HG03095 (cell line): ENCODE results near the gene INTS6.

Experiments used
- ATAC-seq: cut with Tn5 transposase; IDR thresholded peaks from one replicate; pipeline ENCODE4 v1.9.1; 2021; ENCODE audit warnings: moderate library complexity; ENCODE audit not compliant: unreplicated experiment

INTS6 gene

GRCh38 chr13:51455532-51455931, 2.7 kb upstream of the INTS6 start:
- no peak for ATAC-seq

- no peak for ATAC-seq
These were observed 1.3 kb upstream of the INTS6 start for GRCh38 chr13:51453959-51454703.

DNA sequence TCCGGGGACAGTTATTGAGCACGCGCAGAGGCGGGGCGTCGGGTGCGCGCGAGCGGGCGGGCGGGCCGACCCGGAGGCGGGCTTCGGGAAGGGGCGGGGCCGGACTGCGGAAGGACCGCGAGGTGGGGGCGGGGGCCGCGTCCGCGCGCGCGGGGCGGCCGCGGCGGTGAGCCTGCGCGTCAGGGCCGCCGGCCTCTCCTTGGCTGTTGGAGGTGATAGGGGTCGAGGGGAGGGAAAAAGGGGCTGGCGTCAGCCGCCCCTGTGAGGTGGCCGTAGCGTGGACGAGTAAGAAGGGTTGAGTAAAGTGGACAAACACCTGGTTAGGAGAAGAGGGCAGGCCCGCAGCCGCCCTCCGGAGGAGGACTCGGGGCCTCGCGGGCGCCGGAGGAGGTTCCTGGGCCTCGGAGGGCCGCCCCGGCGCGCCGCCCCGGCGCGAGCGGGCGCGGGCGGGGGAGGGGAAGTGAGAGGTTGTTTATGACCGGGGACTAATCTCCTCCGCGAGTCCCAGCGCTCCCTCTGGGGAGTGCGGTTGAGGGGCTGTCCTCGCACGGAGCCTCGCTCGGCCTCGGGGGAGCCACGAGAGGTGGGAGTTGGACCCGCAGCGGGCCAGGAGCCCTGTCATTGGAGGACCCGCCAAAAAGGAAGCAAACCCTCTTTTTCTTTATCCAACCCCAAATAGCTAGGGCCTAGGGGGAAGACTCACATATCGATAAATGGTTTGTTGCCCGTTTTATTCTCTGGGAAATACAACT, 547 bp upstream of the INTS6 start:
- ATAC-seq, result peak; percentile 38

- ATAC-seq, result peak; percentile 32
These were observed 1.1 kb downstream of the INTS6 start for GRCh38 chr13:51451467-51452360.

DNA sequence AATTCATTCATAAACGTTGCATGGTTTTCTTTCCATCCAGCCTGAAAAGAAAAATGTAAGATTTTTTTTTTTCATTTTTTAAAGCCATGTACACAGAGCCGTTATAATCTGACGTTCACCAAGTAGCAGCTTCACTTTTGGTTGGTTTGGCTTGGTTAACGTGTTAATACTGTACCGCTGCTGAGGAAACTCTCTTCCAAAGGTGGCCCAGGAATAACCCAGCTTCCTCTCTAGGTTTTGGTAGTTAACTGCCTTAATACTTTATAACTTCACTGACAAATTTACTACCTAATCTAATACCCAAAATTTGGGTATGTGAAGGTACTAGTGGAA, 1.7 kb downstream of the INTS6 start:
- no peak for ATAC-seq

GRCh38 chr13:51449018-51449417, 3.8 kb downstream of the INTS6 start:
- no peak for ATAC-seq

DNA sequence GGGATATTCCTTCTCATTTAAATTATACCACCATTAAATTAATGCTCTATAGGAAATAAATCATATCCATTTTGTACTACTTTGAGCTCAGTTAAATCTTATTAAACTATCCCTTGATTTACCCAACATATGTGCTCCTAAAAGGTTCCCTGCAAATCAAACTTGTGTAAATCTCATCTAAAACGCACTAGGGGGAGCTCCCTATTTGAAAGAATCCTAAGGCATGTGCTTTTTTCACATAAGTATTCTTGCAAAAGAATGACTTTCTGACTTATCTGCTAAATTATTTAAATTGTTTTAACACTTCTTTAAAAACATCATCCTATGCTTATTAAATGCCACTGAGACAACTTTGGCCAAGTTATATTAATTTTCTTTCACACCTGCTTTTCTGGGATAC, 7.9 kb downstream of the INTS6 start:
- ATAC-seq, result no peak

DNA sequence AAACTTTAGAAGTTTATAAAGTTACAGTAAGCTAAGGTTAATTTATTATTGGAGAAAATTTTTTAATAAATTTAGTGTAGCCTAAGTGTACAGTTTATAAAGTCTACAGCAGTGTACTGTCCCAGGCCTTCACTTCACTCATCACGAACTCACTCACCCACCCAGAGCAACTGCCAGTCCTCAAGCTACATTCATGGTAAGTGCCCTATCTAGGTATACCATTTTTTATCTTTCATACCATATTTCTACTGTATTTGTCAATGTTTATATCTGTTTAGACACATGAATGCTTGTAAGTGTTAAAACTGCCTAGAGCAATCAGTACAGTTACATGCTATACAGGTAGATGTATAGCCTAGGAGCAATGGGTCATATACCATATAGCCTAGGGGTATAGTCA, 12.5 kb downstream of the INTS6 start:
- no peak for ATAC-seq

- no peak for ATAC-seq
These were observed 15.2 kb downstream of the INTS6 start for GRCh38 chr13:51437550-51438127.

GRCh38 chr13:51435002-51435578, 17.7 kb downstream of the INTS6 start:
- no peak for ATAC-seq

- ATAC-seq, result no peak
These were observed 20.3 kb downstream of the INTS6 start for GRCh38 chr13:51432576-51432975.

- no peak for ATAC-seq
These were observed 25.9 kb downstream of the INTS6 start for GRCh38 chr13:51426982-51427381.

GRCh38 chr13:51425410-51426042, 27.3 kb downstream of the INTS6 start:
- no peak for ATAC-seq

DNA sequence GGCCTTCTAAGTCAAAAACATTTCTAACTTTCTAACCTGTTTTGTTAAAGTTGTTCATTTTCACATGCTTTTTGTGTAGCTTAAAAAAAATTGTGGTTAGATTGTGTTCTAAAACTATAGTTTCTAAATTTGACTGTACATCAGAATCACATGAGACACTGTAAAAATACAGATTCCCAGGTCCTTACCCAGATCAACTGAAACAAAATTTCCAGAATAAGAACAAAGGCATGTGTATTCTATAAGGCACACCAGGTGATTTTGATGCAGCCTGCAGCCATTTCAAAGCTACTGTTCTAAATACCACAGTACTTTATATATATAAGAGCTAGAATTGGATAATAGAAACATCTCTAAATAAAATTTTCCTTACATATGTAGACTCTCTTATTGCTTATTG, 29.1 kb downstream of the INTS6 start:
- no peak for ATAC-seq

DNA sequence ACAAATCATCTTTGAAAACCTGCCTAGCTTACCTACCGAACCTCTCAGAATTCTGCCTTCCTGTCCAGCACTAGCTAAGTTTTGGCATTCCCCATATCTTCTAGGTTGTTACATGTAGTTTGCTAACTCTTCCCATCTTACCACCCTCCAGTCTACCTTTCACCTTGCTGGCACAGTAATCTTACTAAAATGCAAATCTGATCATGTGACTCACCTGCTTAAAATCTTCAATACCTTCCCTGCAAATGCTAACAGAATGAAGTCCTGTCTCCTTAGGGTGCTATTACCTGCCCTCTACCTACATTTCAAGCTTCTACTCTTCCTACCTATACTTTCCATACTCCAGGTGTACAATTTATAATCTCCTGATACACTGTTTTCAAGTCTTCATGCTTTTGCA, 30.4 kb downstream of the INTS6 start:
- ATAC-seq, result no peak

DNA sequence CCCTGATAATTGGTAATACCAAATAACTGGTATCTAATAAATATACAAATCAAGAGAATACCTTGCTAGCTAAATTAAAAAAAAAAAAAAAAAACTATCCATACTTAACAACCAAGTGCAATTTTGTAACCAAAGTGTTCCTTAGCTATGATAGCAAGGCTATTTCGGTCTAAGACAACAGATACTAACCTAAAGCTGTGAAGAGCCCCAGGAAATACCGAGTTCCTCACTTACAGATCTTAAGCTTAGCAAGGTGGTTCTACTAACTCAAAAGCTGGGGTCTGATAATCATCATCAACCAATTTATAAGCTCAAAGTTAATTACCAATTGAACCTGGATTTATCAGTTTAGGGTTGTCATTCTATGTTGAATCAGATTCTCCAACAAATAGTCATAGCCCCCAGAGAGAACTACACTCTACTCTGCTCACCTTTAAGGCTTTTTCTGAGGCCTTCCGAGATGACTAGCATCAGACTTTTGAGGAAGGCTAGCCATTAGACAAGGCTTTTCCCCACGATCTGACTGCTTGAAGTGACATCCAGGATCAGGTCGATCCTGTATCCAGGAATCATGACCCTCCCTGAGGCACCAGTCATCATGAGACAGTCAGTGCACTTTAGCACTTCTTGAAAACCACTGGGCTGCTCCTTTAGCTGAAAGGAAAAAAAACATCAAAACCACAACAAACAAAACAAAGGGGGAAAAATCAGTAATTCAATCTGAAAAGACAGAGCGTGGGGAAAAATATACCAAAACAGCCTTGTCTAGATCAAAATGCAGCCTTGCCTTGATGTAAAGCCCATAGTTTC, 31.9 kb downstream of the INTS6 start:
- ATAC-seq, result no peak

GRCh38 chr13:51419001-51419636, 33.7 kb downstream of the INTS6 start:
- no peak for ATAC-seq

DNA sequence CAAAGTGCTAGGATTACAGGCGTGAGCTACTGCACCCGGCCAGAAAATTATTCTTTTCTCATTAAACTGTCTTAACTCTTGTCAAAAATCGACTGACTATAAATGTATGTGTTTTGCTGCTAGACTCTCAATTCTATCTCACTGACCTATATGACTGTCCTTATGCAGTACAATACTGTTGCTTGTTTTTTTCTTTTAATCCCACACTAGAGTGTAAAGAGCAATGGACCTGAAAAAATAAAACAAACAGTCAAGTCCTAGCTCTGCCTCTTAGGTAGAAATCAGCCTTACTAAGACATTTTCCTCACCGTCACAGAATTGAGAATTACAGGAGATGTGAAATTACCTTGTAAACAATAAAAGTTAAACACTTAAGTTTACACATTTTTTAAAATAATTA, 35.1 kb downstream of the INTS6 start:
- ATAC-seq, result no peak

DNA sequence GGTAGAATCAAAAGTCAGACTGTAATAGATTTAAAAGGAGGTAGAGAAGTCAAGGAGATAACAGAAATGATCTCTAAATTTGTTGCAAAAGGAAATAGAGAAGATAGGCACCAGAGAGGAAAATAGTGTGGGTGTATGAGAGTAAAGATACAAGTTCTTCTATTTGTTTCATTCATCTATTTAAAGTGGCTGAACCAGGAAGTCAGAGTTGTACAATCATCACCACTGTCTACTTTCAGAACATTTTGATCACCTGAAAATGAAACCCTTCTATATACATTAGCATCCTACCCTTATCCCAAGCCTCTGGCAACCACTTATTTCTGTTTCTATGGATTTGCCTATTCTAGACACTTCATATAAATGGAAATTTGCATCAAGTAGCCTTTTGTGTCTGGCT, 36.7 kb downstream of the INTS6 start:
- no peak for ATAC-seq
